Liver (tissue), 9 donors: ENCODE measurements around the gene PLAAT4. TPM values are rescaled to one million over a fixed set of nuclear protein-coding genes. Genes with fewer than 3 reads are reported as not detected.

Source experiments
- DNase-seq: peaks from one replicate; pipeline ENCODE4 v3.0.0-alpha.2; 2017; ENCODE audit warnings: low spot score
- H3K27ac ChIP-seq, 2 donors: one replicate each; pipeline ENCODE4 v1.7.0; 2013; ENCODE audit warnings: inconsistent platforms in 2 of 2, low read length in 2 of 2, control low read depth in 1 of 2, low read depth in 1 of 2, mild to moderate bottlenecking in 1 of 2
- H3K27me3 ChIP-seq, 4 donors: one replicate each; pipeline versions ENCODE4 v1.6.1 to v1.7.0; 2013; ENCODE audit warnings: low read length in 3 of 4, inconsistent platforms in 1 of 4, mild to moderate bottlenecking in 1 of 4, moderate library complexity in 1 of 4; ENCODE audit not compliant: control insufficient read depth in 4 of 4, insufficient read depth in 4 of 4
- H3K36me3 ChIP-seq, 4 donors: one replicate each; pipeline versions ENCODE4 v1.6.1 to v1.7.0; 2013; ENCODE audit warnings: low read length in 3 of 4, mild to moderate bottlenecking in 3 of 4, low read depth in 1 of 4, moderate library complexity in 1 of 4; ENCODE audit not compliant: control insufficient read depth in 4 of 4, insufficient read depth in 3 of 4
- H3K4me1 ChIP-seq, 4 donors: one replicate each; pipeline versions ENCODE4 v1.6.1 to v1.7.0; 2013; ENCODE audit warnings: low read length in 3 of 4, mild to moderate bottlenecking in 3 of 4, moderate library complexity in 1 of 4; ENCODE audit not compliant: control insufficient read depth in 4 of 4, insufficient read depth in 4 of 4
- H3K4me3 ChIP-seq, 3 donors: one replicate each; pipeline versions ENCODE4 v1.6.1 to v1.7.0; 2013; ENCODE audit warnings: low read length in 3 of 3, control low read depth in 1 of 3, low read depth in 1 of 3, mild to moderate bottlenecking in 1 of 3
- H3K9ac ChIP-seq, 2 donors: one replicate each; pipeline ENCODE4 v1.7.0; 2013; ENCODE audit warnings: low read length in 2 of 2, mild to moderate bottlenecking in 2 of 2, moderate library complexity in 2 of 2, control low read depth in 1 of 2, low read depth in 1 of 2
- H3K9me3 ChIP-seq, 4 donors: one replicate each; pipeline versions ENCODE4 v1.6.1 to v1.7.0; 2013; ENCODE audit warnings: low read length in 3 of 4; ENCODE audit not compliant: control insufficient read depth in 4 of 4
- CTCF ChIP-seq: fragments of 150-350 bp; IDR thresholded peaks from 2 replicates; pipeline ENCODE4 v1.5.1; 2017; ENCODE audit warnings: improper control_type of control experiment, low read depth, low read length; ENCODE audit not compliant: missing input control
- EGR1 ChIP-seq, 2 donors: IDR thresholded peaks; 2 replicates each; pipeline ENCODE4 v1.6.1; 2016 to 2018; ENCODE audit warnings: antibody characterized with exemption in 2 of 2, low read depth in 2 of 2
- FOXA1 ChIP-seq: IDR thresholded peaks from 2 replicates; pipeline ENCODE4 v1.6.1; 2016; ENCODE audit warnings: antibody characterized with exemption
- FOXA2 ChIP-seq: IDR thresholded peaks from 2 replicates; pipeline ENCODE4 v1.6.1; 2016; ENCODE audit warnings: antibody characterized with exemption
- GABPA ChIP-seq, 2 donors: IDR thresholded peaks in 1 of 2; conservative IDR thresholded peaks in 1 of 2; 2 replicates each; pipeline ENCODE4 v1.6.1; 2016; ENCODE audit warnings: antibody characterized with exemption in 2 of 2, mild to moderate bottlenecking in 1 of 2, moderate library complexity in 1 of 2
- HNF4A ChIP-seq, 2 donors: conservative IDR thresholded peaks; 2 replicates each; pipeline ENCODE4 v1.6.1; 2016; ENCODE audit warnings: antibody characterized with exemption in 2 of 2, mild to moderate bottlenecking in 2 of 2
- JUND ChIP-seq, 2 donors: IDR thresholded peaks; 2 replicates each; pipeline ENCODE4 v1.6.1; 2016; ENCODE audit warnings: antibody characterized with exemption in 2 of 2
- MAX ChIP-seq: IDR thresholded peaks from 2 replicates; pipeline ENCODE4 v1.6.1; 2016; ENCODE audit warnings: antibody characterized with exemption
- NR2F2 ChIP-seq: IDR thresholded peaks from 2 replicates; pipeline ENCODE4 v1.6.1; 2016; ENCODE audit warnings: antibody characterized with exemption
- RAD21 ChIP-seq, 2 donors: IDR thresholded peaks; 2 replicates each; pipeline ENCODE4 v1.6.1; 2016; ENCODE audit warnings: antibody characterized with exemption in 2 of 2, mild to moderate bottlenecking in 2 of 2
- RXRA ChIP-seq, 2 donors: IDR thresholded peaks; 2 replicates each; pipeline ENCODE4 v1.6.1; 2017 to 2018; ENCODE audit warnings: antibody characterized with exemption in 2 of 2, mild to moderate bottlenecking in 1 of 2
- SP1 ChIP-seq: IDR thresholded peaks from 2 replicates; pipeline ENCODE4 v1.6.1; 2018; ENCODE audit warnings: antibody characterized with exemption, mild to moderate bottlenecking
- TAF1 ChIP-seq: conservative IDR thresholded peaks from 2 replicates; pipeline ENCODE4 v1.6.1; 2016; ENCODE audit warnings: antibody characterized with exemption, mild to moderate bottlenecking
- YY1 ChIP-seq: IDR thresholded peaks from 2 replicates; pipeline ENCODE4 v1.6.1; 2016; ENCODE audit warnings: antibody characterized with exemption, mild to moderate bottlenecking
- ZBTB33 ChIP-seq: IDR thresholded peaks from 2 replicates; pipeline ENCODE4 v1.6.1; 2016; ENCODE audit warnings: antibody characterized with exemption
- WGBS: extraction: QIAGEN DNeasy Blood & Tissue Kit; methylation state at CpG from one replicate; pipeline ENCODE4 v1.1.7; 2013; 5-methylcytosine and 5-hydroxymethylcytosine counted together
- polyA plus RNA-seq, 2 donors: library from polyadenylated mRNA; stranded (reverse) in 1 of 2; unstranded in 1 of 2; fragments of 200-250 nt in 1 of 2; fragments of >200 nt in 1 of 2; fragmentation: Nextera tagmentation in 1 of 2; extraction: Ambion mirVana in 1 of 2; gene quantifications; one replicate each; pipeline versions ENCODE4 v1.2.1 to v1.2.3, GENCODE V29; 2013 to 2015
- total RNA-seq, 2 donors: library from RNA; depleted of rRNA; stranded (reverse); fragments of >200 nt; gene quantifications; one replicate each; pipeline ENCODE4 v1.2.3, GENCODE V29; 2014
- TF ChIP-seq, protein P1 (sequence below): IDR thresholded peaks from 2 replicates; pipeline ENCODE4 v1.6.1; 2016; ENCODE audit warnings: antibody characterized with exemption
- donor health status: healthy.
- donor health status: healthy.
- donor health status: healthy.
- donor health status: healthy.
- donor health status: healthy.

Gene PLAAT4
- total and polyA plus RNA-seq, 4 donors = 4.4 to 86.4 (median 44.8) TPM

DNA sequence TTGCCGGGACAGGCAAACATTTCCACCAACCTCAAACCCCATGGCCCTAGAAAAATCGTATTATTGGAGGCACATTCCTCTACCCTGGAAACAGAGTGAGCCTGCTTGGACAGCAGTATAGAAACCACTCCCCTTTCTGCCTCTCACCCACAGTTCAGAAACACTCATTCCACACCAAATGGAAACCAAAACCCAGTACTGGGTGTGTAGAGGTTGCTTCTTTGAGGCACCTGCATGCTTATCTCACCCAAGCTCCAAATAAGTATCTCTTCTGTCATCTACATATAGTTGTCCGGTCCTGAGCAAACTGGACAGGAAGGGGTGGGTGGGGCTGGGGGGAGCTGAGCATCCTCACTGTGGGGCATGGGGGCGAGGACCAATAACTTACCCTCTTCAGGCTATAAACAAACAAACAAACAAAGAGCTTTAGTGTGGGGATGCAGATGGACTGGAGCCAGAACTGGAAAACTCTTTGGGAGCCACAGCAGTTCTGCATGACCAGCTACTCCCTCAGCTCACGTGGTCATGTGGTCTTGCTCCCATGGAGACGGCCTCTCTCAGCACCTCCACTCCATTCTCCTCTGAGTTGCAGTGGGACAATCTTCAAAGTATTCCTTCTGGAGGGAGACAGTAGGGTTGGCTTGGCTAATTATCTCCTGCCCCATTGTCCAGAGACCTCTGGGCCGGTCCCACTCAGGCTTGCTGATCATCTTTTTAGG lies 27.6 kb downstream of the PLAAT4 start:
- TF ChIP-seq FOXA1 = no peak
- no peaks in the 10 kb centered on the region for H3K36me3 ChIP-seq
- no peaks in the 10 kb centered on the region for H3K27me3 ChIP-seq
- H3K9me3 ChIP-seq = no peaks in the 10 kb centered on the region
- no peak for DNase-seq
- 87% methylated on average over 7 of the region's 7 CpGs for WGBS
- peaks cover 3 to 15% (median 8%) of the 10 kb centered on the region in 4 donors for H3K4me1 ChIP-seq
- no peak overlapping the region for H3K4me3 ChIP-seq
- no peak overlapping the region for H3K9ac ChIP-seq
- no peak overlapping the region for H3K27ac ChIP-seq

GRCh38 chr11:63564784-63565350 lies 28.3 kb downstream of the PLAAT4 start:
- H3K36me3 ChIP-seq = no peaks in the 10 kb centered on the region

DNA sequence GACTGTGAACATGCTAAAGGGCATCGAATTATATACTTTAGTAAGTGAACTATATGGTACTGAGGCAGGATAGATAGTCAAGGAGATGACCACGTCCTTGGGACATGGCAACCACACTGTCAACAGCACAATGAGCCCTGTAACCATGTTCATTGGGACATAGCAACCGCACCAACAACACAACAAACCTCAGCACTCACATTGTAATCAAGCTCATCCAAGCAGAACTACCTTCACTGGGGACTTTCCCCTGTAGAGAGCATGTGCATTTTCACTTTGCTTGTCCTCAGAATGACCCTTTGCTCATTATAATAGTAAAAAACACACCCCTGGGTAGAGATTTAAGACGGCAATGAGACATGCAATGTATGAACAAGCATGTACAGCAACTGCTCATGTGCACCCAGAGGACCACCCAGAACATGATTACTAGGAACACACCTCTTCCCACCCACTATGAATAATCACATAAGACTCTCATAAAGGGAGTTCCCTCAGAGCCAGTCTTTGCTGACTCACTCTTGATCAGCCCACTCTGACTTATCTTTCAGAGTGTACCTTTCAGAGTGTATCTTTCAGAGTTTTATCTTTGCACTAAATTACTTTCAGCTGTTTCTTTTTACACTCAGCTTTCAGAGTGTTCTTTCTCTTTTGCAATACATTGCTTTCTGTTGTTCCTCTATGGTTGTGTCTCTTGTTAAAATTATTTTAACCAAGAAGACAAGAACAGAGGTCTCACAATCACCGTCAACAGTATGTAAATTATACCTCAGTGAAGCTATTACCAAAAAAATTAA lies 30.6 kb downstream of the PLAAT4 start:
- Histone ChIP-seq H3K27me3 (no peaks in the 10 kb centered on the region), H3K27ac (no peak overlapping the region), H3K36me3 (no peaks in the 10 kb centered on the region), H3K4me1 (peaks cover 3 to 15% (median 5%) of the 10 kb centered on the region in 4 donors), H3K9me3 (no peaks in the 10 kb centered on the region), H3K9ac (no peak overlapping the region), H3K4me3 (no peak overlapping the region)
- 27% methylated on average over 5 of the region's 5 CpGs for WGBS
- no peak for DNase-seq
- TF ChIP-seq FOXA2 (no peak), JUND (IDR thresholded peaks at IDR 0.05) (peak in 1 of 2 donors; percentile 45), GABPA (IDR thresholded peaks at IDR 0.05 in 1 of 2, conservative IDR thresholded peaks at IDR 0.05 in 1 of 2) (no peak), HNF4A (conservative IDR thresholded peaks at IDR 0.05) (peak in 1 of 2 donors; percentile 33), SP1 (peak; percentile 52), RXRA (IDR thresholded peaks at IDR 0.05) (peak; percentile 66 to 75), ZBTB33 (no peak), MAX (no peak), CTCF (no peak)

More at GRCh38 chr11:63564784-63565350, 28.3 kb downstream of the PLAAT4 start:
- Histone ChIP-seq H3K9ac (no peak overlapping the region), H3K27me3 (no peaks in the 10 kb centered on the region), H3K9me3 (no peaks in the 10 kb centered on the region), H3K4me1 (peaks cover 3 to 15% (median 8%) of the 10 kb centered on the region in 4 donors), H3K27ac (no peak overlapping the region), H3K4me3 (no peak overlapping the region)
- no peak for DNase-seq
- WGBS = 86% methylated on average over 4 of the region's 4 CpGs
- TF ChIP-seq HNF4A (conservative IDR thresholded peaks at IDR 0.05) = no peak
- TF ChIP-seq, protein P1, sequence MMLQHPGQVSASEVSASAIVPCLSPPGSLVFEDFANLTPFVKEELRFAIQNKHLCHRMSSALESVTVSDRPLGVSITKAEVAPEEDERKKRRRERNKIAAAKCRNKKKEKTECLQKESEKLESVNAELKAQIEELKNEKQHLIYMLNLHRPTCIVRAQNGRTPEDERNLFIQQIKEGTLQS = no peak
- no peak for TF ChIP-seq RAD21 (IDR thresholded peaks at IDR 0.05)
- no peak for TF ChIP-seq TAF1
- no peak for TF ChIP-seq FOXA2
- TF ChIP-seq CTCF = no peak
- no peak for TF ChIP-seq YY1
- no peak for TF ChIP-seq MAX
- TF ChIP-seq SP1 = no peak
- no peak for TF ChIP-seq NR2F2
- TF ChIP-seq RXRA (IDR thresholded peaks at IDR 0.05) = no peak
- no peak for TF ChIP-seq EGR1 (IDR thresholded peaks at IDR 0.05; ENCODE audit: low read depth in 2 of 2)
